ENCODE measurements around the gene MAB21L4.

- TF ChIP-seq CTCF (IDR thresholded peaks at IDR 0.05) (no peak), POLR2A (IDR thresholded peaks at IDR 0.05) (no peak)
Observed at GRCh38 chr2:240919786-240920782, 24.1 kb upstream of the MAB21L4 start.
